HG03025 (cell line): ENCODE measurements around the gene CSTF1.

ENCODE experiments used
- ATAC-seq: cut with Tn5 transposase; IDR thresholded peaks from one replicate; pipeline ENCODE4 v1.9.1; 2021; ENCODE audit warnings: mild to moderate bottlenecking, moderate library complexity; ENCODE audit not compliant: unreplicated experiment, low FRiP score

Gene CSTF1

DNA sequence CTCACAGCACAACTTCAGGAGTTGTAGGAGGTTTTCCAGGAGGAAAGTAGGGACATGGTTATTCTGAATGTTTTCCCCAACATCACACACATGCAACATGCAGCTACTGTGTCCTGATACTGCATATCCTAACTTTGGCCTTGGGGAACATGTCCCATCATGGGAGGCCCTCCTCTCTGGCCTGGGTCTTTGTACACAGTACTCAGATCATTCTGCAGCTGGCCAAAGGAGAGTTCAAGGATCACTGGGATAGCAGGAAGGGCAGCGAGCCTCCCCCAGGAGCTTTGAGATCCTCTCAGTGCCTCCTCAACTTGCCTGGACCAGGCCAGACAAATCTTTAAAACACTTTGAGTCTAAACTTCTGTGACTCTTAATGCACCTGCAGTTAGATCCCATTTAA, 32.5 kb downstream of the CSTF1 start:
- ATAC-seq = no peak

DNA sequence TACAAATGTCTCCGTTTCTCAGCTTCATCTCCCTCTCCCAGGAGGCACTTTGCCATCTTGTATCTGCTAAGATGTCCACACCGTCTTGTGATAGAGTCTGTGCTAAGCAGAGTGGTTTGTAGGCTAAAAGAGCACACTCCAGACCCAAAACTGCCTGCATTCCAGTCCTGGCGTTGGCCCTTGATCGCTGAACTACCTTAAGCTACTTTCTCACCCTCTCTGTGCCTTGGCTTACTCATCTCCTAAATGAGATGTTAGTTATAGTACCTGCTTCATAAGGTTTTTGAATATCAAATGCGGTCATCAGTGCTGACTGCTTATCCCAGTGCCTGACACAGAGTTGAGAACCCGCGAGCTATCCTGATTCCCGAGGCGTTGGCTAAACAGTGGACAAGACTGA, 33.6 kb downstream of the CSTF1 start:
- ATAC-seq = no peak

DNA sequence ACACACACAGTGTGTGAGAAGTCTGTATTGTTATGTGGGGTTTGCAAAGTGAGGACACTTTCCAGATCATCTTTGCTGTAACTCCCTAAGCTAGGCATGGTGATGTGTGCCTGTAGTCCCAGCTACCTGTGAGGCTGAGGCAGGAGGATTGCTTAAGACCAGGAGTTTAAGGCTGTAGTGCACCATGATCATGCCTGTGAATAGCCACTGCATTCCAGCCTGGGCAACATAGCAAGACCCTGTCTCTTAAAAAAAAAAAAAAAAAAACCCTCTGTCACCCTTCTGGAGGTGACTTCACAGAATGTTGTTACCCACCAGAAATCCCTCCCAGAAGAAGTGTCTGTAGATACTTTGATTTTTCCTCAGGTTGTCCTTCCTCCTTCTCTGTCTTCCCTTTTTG, 34.5 kb downstream of the CSTF1 start:
- no peak for ATAC-seq

DNA sequence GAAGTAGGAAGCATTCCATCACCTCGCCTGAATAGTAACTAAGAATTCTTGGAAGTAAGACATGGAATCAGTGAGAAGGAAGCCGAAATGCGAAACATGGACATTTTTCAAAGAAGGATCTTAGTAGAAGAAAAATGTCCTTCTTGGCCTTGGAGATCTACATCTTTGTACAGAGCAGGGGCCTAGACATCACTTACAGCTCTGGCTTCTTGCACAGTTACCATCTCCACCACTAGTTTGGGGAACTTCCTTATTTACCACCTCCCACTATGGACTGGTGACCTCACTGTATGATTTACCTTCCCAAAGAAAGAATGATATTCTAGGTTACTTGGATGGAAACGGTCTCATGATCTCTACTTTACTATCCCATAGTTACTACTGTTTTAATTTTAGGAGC, 35.4 kb downstream of the CSTF1 start:
- no peak for ATAC-seq

DNA sequence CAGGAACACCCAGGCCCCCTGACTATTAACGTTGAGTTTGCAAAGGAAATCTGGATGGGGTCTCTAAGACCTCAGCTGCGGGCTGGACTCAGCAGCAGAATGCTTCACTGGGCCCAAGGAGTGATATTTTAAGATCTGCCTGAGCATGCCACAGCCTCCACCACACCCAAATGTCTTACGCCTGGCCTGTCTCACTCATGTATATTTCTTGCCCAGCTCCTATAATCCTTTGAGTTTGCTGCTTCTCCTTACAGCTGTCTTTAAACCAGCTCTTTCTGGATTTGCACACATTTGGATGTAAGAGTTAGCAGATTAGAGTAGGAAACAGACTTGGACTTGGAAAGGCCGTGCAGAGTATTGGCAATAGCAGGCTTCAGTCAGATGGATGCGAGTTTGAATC, 36.0 kb downstream of the CSTF1 start:
- ATAC-seq = no peak

DNA sequence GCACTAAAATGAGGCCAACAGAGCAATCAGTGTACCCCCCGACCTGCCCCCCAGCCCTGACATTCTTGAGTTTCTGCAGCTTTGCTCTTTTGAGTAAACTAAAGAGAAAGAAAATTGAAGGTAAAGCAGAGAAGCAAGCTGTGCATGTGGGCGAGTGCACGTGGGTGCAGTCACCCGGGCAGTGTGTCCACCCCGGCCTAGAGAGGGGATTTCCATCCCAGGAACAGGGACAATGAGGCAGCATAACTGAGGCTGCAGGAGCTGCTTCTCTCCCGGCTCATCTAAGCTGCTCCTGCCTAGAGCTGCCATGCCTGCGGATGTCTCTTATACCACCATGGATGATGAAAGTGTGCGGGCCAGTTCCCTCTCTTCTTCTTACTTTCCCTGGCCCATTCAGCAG, 36.4 kb downstream of the CSTF1 start:
- ATAC-seq = no peak

DNA sequence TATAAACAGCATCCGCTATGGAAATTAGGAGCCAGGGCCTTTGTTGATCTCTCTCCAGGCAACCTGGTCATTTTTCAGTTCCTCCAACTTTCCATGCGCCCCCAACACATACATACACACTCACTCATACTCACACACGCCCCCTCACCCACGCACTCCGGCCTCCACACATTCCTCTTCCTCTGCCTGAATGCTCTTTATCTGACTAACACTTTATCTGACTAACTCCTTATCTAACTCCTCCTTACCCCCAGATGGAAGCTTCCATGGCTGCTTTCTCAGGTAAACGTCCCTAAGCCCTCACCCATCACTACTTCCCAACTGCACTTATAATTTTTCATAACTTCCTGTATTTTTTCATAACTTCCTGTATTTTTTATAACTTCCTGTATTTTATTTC, 37.1 kb downstream of the CSTF1 start:
- no peak for ATAC-seq

DNA sequence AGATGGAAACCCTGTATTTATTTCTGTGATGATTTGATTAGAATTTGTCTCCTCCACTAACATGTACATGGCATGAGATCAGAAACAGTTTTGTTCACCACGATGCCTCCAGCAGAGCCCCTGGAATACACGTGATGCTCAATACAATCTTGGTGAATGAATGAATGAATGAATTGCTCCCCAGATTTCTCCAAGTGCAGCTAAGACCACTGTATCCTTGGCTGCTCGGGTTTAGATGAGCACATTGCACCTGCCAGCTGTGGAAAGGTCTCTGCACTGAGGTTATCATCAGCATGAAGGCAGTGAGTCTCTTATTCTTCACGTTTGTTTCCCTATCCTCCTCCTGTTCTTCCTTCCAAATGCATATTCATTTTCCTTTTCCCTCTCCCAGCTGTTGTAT, 37.5 kb downstream of the CSTF1 start:
- ATAC-seq = no peak

DNA sequence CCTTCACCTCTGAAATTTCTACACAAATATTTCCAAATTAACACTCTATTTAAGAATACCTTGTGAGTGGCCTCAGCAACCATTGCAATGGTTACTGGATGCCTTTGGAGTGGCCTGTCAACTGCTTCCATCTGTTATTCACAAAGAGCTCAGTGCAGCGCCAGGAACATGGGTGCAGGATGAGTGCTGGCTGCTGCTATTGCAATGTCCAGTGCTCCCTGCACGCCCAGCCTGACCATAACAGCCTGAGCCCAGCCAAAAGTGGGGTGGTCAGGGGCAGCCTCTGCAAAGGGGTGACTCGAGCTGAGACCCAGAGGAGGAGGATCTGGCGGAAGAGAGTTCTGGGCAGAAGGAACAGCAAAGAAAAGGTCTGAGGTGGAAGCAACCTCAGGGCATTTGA, 38.0 kb downstream of the CSTF1 start:
- ATAC-seq = no peak

DNA sequence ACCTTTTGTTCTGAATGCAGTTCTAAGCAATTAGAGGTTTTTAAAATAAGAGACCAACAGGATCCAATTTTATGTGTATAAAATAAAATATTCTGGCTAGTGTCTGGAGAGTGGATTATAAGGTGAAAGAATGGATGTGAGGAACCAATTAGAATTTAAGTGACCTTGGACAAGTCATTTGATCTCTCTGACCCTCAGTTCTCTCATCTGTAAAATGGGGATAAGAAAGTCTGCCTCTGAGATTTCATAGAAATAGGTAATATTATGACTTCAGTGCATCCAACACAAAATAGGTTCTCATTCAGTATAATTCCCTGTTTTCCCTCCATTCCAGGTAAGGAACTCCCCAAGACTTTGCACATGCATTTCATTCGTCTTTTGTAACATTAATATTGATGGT, 38.5 kb downstream of the CSTF1 start:
- no peak for ATAC-seq

DNA sequence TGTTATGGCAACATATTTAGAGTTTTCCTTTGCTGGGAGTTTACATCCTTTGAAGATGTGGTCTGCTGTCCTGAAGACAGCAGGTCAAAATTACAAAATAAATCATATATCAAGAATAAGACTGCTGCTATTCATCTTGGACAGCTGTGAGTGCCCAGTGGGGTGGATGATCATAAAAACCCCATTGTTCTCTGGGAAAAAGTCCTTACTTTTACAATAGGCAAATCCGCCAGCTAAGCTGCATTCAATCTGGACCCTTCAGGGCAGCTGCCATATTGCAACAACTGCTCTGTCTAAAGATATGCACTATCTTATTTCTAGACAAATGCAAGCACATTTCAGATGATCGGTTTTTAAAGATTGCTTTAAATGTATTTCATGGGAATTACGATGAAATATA, 39.0 kb downstream of the CSTF1 start:
- no peak for ATAC-seq

DNA sequence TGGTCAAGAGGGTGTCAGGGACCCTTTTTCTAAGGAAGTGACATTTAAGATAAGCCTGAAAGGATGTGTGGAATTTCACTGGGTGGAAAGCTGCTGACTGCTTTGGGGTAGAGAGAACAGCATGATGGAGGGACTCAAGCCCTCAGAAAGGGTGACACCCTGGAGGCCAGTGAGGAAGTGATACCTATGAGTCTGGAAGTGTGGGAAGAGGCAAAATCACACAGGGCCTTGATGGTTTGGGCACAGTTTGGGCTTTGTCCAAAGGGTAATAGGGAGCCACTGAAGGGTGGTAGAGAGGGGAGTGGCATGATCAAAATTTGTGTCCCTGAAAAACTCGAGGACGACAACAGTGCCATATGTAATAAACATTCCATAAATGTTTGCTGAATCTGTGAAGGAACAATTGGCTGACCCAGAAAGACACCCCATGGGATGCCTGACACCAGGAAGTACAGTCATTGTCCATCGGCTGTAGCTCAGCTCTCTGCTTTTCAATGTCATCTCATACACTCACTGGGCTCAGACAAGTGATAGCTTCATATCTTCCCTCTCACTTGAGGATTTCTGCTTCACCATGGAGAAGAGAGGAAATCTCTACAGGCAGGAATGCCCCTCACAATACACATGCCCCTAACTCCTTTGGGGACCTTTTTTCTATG, 40.9 kb downstream of the CSTF1 start:
- no peak for ATAC-seq

DNA sequence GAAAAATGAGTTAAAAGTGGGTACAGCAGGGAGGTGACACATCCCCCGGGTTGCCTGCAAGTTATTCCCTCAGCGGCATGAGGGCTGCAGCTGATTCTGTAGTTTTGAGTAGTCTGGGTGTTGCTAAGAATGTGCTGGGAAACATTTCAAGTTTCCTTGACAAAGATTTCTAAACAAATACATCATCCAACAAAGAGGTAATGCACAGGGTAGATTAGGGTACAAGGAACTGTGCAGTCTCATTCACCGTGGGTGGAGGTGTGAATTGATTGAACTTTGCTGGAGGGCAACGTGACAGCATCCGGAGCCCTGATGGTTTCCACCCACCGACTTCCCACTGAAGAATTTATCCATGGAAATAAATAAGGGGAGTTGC, 41.4 kb downstream of the CSTF1 start:
- ATAC-seq = no peak

DNA sequence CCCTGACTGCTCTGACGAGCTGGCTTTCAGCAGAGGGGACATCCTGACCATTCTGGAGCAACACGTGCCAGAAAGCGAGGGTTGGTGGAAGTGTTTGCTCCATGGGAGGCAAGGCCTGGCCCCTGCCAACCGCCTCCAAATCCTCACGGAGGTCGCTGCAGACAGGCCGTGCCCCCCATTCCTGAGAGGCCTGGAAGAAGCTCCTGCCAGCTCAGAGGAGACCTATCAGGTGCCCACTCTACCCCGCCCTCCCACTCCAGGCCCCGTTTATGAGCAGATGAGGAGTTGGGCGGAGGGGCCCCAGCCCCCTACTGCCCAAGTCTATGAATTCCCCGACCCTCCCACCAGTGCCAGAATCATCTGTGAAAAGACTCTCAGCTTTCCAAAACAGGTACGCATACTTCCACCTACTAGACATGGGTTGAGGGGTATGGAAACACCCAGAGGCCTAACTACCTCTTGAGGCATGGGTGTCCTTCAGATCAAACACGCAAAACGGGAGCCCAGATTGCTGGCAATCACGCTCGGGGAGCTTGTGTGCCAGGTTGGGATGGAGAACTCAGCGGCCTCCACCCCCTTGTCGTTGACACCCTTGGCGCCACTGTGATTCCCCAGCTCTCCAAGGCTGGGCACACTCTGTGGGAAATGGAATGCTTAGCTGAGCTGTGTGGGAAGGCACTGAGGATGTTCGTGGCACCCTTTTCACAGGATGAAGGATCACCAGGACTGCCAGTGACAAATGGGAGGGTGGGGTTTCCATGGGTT, 44.9 kb downstream of the CSTF1 start:
- no peak for ATAC-seq

DNA sequence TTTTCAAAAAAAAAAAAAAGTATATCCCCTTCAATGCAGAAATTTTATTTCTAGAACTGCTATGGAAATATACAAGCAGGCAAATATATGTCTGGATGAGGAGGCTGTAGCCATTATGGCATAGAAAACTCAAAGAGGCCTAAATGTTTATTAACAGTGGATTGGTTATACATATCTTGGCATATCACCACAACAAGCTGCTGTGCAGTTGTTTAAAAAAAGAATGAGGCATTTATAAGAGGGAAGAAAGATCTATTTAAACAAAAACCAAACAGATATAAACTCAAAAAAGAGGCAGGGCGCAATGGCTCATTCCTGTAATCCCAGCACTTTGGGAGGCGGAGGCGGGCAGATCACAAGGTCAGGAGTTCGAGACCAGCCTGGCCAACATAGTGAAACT, 45.8 kb downstream of the CSTF1 start:
- ATAC-seq = no peak

DNA sequence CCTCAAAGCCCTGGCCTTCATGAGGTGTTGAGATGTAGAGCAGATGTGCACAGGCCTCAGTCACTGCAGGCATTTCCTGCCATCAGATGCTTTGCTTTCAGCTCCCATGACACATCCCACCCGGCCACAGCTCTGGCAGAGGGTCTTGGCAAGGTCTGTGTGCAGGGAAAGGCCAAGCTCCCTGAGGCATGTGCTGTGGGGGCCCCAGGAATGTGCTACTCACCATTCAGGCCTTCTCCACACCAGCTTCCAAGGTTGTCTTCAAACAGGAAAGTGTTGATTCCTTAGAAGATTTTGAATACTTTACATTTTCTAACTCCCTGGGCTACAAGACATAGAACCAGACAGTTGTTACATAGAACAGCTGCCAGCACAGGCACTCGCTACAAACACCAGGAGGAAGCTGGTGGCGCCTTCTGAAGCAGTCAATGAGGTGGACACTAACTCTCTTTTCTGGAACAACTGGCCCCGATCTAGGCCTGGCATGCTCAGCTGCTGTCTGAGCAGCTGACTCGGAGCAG, 47.4 kb downstream of the CSTF1 start:
- no peak for ATAC-seq

DNA sequence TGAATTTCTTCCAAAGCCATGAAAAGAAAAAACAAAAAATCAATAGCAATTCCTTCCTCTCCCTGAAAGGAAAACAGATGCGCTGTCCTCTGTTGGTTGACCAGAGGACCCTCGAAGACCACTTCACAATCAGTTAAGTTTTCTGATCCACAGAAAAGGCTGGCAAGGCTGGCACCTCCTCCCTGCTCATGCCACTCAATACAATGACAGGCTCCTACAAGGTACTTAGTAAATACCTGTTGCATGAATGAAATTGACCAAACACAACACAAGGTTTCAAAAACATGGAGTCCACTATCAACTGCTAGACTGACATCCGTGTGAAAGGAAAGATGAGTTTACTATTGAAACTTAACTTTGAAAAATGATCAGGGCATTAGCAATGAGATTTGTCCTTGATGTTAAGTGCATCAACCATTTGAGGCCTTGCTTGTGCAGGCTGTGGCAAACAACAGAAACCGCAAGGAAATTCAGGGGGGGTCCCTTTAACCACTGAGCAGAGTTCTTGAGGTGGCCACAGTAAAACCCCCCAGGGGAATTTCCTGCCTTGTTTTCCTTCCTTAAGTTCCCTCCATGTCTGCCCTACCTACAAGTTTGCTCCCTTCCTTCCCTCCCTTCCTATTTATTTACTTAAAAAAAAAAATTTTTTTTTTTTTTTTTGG, 48.0 kb downstream of the CSTF1 start:
- ATAC-seq = peak; percentile 46

DNA sequence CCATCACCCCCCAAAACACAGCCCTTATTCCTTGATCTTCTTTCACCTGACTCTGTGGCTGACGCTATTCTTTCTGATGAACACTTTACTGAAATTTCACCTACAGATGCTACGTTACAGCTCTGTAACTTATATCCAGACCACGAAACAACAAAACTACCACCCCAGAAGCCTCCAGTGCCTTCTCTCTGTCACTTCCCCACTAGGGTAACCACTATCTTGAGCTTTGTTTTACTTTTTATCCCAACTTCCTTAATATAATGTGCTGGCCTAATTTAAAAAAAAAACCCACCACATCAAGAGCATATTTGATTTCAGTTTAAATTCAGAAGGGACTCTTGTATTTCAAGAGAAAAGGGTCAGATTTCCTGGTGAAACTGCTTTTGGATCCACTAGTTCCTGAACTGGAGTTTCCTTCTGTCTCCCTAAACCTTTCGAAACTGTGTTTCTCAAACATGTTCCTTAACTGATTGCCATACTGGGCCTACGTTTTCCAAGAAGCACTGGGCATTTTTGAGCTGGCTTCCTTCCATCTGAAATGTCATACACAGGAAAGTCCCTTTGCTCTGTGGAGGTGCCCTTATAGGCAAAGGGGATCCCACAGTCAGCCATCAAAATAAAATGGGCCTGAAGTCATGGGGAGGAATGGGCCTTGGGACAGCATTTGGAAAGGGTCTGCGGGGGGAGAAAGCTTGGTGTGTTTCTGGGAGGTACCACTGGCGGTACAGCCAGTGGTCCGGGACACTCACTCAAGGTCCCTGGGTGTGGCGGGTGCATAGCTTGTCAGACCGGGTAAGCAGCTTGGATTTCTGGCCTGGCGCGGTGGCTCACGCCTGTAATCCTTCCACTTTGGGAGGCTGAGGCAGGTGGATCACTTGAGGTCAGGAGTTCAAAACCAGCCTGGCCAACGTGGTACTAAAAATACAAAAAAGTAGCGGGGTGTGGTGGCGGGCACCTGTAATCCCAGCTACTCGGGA, 50.2 kb downstream of the CSTF1 start:
- no peak for ATAC-seq

DNA sequence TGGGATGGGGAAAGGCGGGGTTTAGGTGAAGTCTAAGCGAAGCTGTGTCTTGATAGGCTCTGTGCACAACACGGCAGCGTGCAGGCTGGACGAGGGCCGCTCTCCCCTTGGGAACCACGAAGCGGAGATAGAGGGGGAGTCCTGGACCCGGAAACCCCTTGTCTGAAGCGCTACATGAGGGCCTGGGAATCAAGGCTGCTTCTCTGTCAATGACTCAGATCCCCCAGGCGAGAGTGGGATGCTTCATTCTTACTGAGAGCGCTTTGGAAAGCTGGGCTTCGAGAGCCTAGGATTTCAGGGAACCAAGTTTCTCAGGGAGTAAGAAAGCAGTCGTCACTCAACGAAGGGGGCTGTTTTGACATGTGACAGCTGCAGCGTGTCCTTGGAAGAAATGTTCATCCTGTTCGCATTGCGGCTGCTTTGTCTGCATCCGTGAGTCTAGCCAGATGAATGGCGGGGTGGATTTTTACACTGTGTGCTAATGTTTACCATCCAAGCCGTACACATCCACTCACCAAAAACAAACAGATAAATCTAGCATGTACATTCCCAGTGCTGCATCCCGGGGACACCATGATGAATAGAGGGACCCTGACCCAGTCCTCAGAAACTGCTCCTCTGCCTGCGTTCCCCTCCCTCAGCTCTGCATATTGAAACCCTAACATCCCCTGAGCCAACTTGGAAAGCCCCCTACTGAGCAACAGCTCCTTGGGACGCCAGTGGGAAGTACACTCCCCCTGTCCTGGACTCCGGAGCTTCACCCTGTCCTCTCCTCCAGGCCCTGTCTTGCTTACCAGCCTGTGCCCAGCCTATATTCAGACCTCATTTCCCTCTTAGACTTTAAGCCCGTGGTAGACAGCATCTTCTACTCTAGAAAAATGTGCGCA, 51.5 kb downstream of the CSTF1 start:
- no peak for ATAC-seq

DNA sequence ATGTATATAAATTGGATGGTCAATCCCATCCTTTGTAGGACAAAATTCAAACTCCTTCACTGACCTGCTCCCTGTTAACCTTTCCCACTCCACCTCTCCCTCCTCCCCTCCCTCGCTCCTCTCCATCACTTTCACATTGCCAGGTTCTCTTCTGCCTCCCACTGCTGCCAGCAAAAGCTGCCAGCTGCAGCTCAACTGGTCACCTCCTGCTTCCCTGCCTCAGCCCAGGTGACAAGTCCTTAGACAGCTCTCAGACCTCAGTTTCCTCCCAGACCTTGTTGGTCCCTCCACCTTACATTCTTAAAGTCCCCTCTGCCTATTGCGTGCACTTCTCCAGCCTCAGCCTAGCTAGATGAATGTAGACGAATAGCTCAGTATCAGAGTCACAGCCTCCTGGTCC, 52.7 kb downstream of the CSTF1 start:
- no peak for ATAC-seq
